Cerebellar cortex (tissue), 1 donor: Measurements from ENCODE around the gene SPINK14.

ENCODE experiments used
- DNase-seq: peaks from one replicate; pipeline ENCODE4 v3.0.0-alpha.2; 2015; ENCODE audit warnings: low spot score

SPINK14 gene, protein sequence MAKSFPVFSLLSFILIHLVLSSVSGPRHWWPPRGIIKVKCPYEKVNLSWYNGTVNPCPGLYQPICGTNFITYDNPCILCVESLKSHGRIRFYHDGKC

DNA sequence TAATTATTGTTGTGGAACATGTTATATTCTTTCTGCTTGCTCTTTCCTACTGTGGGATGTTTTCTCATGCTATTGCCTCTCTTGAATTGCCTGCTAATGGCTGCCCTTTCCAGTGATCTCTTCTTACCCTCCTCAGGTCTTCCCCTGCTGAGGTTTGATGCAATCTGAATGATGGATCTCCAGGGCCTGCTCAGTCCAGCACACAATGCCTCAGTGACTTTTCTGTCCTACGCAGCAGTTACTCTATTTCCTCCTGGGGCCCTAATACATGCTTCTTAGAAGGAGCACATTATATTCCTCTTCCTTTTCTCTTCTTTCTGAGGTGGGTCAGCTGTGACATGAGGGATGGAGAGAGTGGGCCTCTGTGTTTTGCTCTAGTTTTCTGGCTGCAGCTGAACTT, at the start of gene SPINK14:
SPINK14 (plus strand) TSS at position 301 of the 400 bp plus-strand sequence. CDS start 1,187 bp downstream, outside the sequence.
- DNase-seq: no peak

DNA sequence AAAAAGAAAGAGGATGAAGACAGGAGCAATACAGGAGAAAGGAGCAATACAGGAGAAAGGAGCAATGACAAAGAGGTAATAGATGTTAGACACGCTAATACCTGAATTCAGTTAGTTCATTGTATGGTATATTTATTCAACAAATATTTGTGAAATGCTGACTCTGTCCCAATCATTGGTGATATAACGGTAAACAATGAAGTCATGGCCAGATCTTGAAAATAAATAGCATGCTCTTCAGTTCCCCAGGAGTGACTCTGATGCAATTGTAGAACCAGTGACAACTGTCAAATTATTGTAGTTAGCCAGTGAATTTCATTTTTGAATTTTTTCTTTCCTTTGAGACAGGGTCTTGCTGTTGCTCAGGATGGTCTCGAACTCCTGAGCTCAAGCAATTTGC, 48.0 kb upstream of the SPINK14 start:
- DNase-seq: no peak

DNA sequence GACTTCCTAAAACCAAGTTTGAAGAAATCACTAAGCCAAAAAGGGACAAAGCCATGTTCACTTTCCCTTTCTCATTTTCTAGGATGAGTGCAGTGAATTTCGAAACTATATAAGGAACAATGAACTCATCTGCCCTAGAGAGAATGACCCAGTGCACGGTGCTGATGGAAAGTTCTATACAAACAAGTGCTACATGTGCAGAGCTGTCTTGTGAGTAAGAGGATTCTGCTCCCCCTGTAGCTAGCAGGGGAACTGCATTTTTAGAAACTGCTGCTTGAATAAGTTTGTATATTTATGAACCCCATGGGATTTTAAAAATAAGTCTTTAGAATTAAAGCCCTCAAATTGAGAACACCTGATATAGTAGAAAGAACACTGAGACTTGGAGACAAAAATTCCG, 42.7 kb upstream of the SPINK14 start:
- DNase-seq: no peak

DNA sequence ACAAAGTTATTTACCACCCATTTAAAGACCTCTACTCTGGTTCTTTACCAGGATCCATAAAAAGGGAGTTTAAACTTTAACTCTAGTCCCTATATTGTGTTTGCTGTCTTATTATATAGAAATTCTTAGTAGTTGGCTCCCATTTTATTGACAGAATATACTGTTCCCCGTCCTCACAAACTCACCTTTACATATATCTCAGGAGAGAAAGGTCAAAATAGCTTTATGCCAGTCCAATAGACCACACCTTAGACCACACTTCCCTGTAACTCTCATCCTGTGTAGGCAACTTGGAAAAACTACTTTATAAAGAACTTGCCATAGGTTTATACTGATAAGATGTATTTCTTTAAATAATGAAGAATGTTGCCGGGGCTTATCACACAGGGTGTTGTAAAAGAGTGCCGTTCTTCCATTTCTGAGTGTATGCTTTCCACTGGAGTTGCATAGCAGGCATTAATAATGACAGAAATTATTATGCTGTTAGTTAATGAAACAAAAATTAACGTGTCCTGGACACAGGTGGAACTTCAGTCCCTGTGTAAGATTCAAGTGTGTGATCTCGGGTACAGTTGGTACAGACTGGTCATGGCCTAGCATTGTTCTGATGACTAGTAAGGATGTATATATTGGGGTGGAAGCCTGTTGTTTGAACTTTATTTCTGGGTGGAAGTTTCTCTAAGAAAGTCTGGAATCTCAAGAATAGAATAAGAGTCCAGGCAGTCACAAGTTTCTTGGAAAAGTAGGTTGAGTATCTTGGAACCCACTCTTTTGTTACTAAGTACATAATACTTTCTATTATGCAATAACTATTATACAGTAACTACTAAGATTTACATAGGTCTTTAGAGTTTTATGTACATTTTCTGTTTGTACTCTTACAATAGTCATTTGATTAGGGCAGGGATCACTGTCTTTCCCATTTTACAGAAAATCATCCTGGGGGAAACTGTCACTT, 33.0 kb upstream of the SPINK14 start:
- DNase-seq: no peak

DNA sequence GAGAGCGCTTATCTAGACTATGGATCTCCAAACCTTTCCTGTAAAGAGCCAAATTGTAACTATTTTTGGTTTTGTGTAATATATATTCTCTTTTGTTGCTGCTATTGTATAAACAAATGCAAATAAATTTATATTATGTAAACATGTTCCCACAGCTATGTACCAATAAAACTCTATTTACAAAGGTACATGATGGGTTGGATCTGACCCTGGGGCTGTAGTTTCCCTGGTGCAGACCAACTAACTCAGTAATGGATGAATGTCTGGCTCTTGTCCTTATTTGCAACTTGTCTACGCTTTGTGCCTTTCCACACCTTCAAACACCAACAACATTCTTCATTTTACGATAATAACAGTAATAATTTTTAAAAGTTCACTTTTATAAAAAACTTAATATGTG, 27.5 kb upstream of the SPINK14 start:
- DNase-seq: no peak

DNA sequence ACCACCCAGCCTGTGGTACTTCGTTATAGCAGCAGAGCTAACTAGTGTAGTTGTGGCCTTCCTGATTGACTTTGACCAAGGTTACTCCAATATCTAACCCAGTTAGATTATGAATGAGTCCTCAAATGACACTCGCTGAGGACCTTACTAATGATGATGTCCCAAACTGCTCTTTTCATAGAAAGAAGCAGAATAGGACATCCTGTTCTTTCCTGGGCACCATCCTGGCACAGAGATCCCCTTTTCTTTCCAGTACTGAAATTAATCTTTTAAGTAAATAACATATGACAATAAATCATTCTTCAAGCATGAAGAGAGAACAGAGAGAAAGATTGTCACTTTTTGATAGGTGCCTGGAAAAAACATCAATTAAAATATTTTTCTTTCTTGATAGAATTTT, 26.7 kb upstream of the SPINK14 start:
- DNase-seq: no peak

DNA sequence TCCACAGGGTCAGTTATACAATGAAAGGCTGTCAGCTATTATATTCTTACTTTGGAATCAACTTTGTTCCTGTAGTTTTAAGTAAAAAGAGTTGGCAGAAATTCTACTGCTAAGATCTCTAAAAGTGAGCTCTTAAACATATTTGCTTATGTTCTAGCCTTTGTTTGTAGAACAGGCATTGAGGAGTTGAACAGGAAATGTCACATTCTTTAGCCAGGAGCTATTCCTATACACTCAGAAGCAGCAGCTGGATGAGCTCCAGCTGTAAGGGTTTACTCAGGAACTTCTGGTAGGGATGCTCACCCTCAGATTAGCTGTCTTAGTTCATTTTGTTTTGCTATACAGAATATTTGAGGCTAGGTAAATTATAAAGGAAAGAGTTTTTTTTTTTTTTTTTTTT, 22.4 kb upstream of the SPINK14 start:
- no peak for DNase-seq

DNA sequence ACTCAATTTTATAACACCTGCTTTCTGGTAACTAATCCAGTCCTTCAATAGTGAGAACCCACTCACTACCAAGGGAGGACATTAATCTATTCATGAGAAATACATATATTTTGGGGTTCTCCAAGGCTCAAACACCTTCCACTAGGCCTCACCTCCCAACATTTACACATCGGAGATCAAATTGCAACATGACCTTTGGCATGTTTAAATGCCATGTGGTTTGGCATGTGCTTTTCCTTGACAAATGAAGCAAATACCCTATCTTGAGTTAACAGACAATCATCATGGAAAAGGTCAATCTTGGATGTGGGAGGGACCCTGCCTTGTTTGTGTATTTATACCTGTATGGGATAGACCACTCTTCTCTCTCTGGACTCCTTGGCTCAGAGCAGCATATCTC, 21.9 kb upstream of the SPINK14 start:
- DNase-seq: no peak

DNA sequence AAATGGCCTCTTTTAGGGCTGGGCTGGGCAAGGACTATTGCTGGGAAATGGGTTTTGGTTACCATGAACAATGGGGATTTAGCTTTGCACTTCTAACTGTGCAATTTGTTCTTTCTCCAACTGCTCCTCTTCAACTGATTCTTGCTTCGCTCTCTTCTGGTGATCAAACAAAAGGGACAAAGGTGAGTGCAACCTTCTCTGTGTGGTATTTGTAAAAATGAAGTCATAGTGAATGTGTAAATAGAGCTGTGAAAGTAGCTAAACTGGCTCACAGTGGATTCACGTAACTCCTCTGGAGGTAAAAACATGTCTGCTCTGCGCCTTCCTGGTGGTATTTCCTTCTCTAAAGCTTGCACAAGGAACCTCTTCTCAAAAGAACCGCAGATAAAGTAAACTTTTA, 20.9 kb upstream of the SPINK14 start:
- no peak for DNase-seq

DNA sequence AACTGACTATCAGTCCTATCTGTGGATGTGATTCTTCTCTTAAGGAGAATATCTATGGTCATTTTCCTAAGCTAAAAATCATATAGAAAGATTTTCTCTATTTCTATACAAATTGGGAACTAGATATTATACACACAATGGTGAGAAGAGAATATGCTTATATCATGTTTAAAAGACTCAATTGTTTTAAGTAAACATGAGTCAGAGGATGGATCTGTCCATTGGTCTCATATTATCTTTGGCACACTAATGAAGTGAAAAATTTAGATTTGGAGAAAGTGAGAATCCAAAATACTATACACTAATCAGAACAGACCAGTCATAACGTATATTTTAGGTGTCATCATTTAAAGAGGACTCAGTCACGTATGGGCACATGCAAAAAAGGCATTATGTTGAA, 16.5 kb upstream of the SPINK14 start:
- DNase-seq: no peak

DNA sequence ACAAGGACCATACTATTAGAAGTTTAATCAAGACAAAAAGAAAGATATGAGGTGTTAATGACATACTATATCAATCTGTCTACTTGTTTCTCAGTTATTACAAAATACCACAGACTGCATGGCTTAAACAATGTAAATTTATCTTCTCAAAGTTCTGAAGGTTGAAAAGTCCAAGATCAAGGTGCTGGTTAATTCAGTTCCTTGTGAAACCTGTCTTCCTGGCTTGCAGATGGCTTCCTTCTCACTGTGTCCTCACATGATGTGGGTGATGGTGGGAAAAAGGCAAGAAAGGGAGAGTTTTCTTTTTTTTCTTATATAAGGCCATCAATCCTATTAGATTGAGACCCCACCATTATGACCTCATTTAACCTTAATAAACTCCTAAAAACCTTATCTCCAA, 15.6 kb upstream of the SPINK14 start:
- no peak for DNase-seq

DNA sequence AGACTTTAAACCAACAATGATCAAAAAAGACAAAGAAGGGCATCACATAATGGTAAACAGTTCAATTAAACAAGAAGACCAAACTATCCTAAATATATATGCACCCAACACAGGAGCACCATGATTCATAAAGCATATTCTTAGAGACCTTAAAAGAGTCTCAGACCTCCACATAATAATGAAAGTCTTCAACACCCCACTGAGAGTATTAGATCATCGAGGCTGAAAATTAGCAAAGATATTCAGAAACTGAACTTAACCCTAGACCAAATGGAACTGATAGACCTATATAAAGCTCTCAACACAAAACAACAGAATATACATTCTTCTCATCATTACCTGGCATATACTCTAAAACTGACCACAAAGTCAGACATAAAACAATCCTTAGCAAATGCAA, 11.7 kb upstream of the SPINK14 start:
- DNase-seq: no peak

DNA sequence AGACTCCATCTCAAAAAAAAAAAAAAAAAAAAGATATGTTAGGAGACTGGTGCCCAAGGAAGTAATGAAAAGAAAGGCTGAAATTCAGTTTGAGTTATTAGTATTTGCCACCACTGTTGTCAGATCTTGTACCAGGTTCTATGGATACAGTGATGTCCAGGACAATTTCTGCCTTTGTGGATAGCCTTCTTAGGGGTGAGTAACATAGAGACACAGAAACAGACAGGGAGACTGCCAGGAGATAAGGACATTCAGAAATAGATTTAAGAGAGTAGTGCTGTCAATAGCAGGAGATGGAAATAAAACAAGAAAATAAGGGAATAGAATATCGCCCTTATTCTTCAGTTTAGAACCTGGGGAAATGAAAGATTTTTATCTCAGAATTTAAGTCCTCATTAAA, 6.3 kb upstream of the SPINK14 start:
- DNase-seq: no peak

DNA sequence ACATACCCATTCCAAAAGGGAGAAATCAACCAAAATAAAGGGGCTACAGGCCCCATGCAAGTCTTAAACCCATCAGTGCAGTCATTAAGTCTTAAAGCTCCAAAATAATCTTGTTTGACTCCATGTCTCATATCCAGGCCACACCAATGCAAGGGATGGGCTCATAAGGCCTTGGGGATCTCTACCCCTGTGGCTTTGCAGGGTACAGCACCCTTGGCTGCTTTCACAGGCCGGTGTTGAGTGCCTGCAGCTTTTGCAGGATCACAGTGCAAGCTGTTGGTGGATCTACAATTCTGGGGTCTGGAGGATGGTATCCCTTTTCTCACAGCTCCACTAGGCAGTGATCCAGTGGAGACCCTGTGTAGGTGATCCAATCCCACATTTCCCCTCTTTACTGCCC, 5.0 kb upstream of the SPINK14 start:
- no peak for DNase-seq

DNA sequence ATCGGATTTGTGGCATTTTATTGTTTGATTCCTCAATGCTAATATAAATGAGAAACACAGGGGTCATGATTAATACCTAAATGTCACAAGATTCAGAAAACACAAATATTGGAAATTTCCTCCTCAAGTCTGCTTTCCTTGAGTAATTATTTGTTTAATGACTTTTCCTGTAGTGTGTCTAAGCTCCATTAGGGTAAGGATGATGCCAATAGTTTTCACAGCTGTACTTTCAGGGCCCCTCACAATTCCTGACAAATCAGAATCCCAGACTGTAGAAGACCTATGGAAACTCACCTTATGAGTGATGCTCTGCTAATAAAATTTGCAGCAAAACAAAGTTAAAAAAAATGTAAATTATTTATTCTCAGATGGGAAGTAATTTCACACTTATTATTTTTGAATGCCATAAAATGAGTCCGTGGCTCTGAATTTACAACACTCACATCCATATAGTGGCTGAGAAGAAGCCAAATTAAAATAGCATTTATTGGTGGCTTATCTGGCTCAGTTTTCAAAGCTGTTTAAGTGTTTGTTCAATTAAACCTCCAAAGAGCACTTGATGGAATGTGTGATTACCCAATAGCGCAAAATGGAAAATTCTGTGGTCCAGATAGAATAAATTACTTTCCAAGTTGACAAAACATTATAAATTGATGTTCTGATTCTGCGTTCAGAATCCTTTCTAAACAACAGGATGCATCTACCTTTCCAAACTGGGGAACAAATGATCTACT, 1.6 kb upstream of the SPINK14 start:
- DNase-seq: no peak

DNA sequence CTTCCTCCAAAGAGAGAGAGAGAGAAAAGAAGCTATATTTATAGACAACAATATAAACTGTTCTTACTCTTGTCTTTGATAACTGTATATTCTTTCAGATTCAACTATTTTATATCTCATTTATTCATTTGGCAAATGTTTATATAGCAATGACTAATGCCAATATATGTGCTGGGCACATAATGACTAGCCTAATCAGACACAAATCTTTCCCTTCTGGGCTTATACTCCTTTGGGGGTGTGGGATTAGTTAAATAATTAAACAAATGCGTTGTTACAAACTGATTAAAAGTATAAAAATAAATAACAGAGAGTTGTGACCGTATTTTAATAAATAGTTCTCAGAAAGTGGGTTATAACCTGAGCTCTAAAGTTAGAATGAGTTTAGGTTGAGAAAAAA, 4.0 kb downstream of the SPINK14 start:
- DNase-seq: no peak

DNA sequence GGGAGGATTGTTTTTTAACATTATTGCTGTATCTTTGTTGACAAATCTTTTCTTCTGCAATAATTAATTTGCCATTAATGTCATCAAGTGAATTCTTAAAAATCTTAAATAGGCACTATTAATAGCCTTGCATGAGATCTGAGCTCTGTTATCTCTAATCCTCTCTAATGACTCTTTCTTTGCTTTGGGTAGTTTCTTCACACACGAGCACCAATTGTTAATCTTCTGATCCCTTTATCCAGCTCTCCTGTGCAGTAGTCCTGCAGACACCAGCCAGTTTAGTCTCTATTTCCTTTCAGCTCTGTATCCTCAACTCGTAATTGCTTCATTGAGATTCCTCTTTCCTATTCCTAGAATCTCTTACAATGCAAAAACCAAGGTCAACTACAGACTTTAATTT, 8.1 kb downstream of the SPINK14 start:
- no peak for DNase-seq

DNA sequence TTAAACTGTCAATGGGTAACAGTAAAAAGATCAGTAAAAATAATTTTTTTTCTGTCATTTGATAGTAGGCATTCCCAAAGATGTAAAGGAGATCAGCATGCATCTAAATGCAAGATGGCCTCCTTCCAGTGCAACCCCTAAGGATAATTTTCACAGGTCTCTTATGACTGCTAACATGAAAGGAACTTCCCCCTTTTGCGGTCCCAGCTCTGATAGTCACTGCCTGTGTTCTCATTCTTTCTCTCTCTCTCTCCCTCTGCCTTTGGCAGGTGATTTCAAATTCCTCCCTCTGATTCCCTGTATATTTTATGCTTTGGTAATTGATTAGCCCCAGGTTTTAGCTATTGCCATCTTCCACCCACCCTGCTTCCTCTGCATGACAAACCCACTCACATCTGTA, 8.9 kb downstream of the SPINK14 start:
- DNase-seq: no peak

DNA sequence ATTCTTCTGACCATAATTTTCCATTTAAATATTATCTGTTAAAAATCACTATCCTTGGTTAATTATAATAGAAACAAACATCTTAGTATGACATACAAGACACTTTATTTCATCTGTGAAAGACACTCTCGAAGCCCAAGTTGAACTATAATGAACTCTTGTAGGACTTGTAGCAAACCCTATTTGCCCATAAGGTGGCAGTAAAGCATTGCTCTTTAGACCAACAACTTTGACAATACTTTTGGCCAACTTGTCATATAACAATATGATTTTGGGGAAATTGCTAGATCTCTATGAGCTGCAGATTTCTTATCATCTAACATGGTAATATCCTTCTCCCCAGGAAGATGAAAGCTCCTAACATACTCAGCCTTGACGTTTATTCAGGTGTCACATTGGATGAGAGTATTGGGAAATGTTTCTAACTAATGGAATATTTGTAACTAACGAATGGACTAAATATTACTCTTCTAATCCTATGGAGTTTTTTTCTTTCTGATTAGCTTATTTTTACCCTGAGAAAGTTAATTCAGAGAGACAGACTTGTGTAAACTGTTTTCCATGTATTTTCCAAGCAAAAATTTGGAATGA, 11.0 kb downstream of the SPINK14 start:
- peak; percentile 53 for DNase-seq

DNA sequence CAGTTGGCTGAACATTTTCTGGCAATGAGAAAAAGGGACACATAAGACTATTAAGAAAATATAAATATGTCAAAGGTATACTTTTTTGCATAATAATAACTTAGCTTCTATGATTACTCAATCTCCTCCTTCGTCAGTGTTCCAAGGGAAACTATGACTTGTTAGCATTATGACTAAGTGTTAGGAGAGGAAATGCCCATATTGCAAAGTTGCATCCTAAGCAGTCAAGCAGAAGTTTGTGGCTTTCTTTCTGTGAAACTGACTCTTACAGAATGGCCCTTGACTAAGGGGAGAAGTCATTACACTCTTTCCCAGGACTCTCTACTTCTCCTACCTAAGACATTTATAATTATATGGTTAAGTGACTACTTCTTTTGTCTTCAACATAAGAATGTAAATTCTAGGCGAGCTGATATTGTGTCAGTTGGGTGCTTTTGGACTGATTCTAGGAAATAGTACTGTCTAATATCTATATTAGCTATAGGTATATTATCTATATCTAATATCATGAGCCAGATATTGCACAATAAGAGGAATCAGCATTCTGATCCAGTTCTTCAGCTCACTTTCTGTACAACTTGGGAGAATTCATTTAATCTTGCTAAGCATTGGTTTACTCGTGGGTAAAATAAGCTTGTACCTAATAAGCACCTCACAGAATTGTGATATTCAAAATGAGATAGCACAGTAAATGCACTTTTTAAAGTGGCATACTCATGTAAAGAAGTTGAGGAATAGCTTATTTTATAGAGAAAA, 18.1 kb downstream of the SPINK14 start:
- DNase-seq: no peak

DNA sequence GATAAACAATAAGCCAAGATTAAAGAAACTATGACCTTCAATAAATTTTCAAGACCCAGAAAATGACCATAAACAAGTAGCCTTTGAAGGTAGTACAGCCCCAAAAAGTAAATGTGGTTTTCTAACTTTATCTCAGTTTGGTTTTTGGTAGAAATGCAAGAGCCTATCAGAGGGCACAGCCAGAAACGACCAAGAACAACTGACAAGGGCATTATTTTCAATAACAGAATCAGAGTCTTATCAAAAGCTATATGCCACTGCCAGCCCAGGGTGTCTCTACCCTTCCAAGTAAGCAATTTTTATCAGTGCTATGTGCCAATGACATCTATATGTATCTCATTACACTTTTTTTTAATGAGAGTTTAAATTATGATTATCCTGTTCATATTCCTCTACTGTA, 22.7 kb downstream of the SPINK14 start:
- DNase-seq: no peak

DNA sequence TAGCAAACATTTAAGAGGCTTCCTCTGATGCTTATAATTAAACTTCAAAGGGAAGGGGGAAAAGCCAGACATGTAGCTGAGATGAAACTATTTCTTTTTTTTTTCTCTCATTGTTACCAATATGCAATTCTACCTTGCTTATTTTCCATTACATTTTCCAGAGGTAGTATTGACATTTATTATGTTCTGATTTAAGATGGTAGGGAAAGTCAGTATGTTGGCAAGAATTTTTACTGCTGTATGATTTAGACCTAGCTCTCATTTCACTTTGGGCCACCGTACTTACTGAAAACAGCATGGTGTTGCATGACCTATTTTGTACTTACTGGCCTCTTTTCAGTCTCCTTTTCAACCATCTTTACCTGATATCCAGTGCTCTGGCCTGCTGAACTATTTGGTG, 24.9 kb downstream of the SPINK14 start:
- DNase-seq: no peak
